Stimulated activated naive CD8-positive, alpha-beta T cell treated with anti-CD3 and anti-CD28 coated beads, Interleukin-15, amount 100 ng/mL, for 72 hours (primary cell): ENCODE data around the gene STAT5A.
"Not testable (repeated sequence)": the region's sequence is repeated elsewhere in the genome, so short reads cannot be mapped to it uniquely, and the experiment has no call there.

ENCODE experiments used
- ATAC-seq: fragments of 150-1000 bp; cut with Tn5 transposase; 2 replicates; pipeline ENCODE4 v1.10.0; 2021; ENCODE audit warnings: mild to moderate bottlenecking, moderate library complexity
- DNase-seq, 2 donors: peaks; one replicate each; pipeline ENCODE4 v3.0.0; 2021 to 2022
- H3K27ac Mint-ChIP-seq, 2 donors: one replicate each; pipeline ENCODE4 v1.8.0; 2022; ENCODE audit warnings: mild to moderate bottlenecking in 2 of 2, mixed read lengths in 2 of 2, moderate library complexity in 2 of 2
- H3K27me3 Mint-ChIP-seq: one replicate; pipeline ENCODE4 v1.8.0; 2022; ENCODE audit warnings: mixed read lengths
- H3K4me1 Mint-ChIP-seq: one replicate; pipeline ENCODE4 v1.8.0; 2022; ENCODE audit warnings: mild to moderate bottlenecking, mixed read lengths
- H3K4me3 Mint-ChIP-seq, 2 donors: one replicate each; pipeline ENCODE4 v1.8.0; 2022; ENCODE audit warnings: mild to moderate bottlenecking in 2 of 2, mixed read lengths in 2 of 2, moderate library complexity in 1 of 2
- H3K9me3 Mint-ChIP-seq, 2 donors: one replicate each; pipeline ENCODE4 v1.8.0; 2022; ENCODE audit warnings: mixed read lengths in 2 of 2

Gene STAT5A

GRCh38 chr17:42288803-42289610, 709 bp downstream of the STAT5A start:
- Mint-ChIP-seq H3K9me3 (no peaks in the 10 kb centered on the region), H3K4me3 (peak overlapping the region; percentile 89 to 93), H3K4me1 (peaks cover 83% of the 10 kb centered on the region)

GRCh38 chr17:42289611-42290181, 1.4 kb downstream of the STAT5A start:
- H3K27ac Mint-ChIP-seq, result peak overlapping the region; percentile 95 to 96
- peak in 1 of 2 donors; percentile 58 for DNase-seq
- peak; percentile 4 for ATAC-seq
- peaks cover 85% of the 10 kb centered on the region for H3K4me1 Mint-ChIP-seq
- H3K4me3 Mint-ChIP-seq, result peak overlapping the region; percentile 89 to 93
- no peaks in the 10 kb centered on the region for H3K27me3 Mint-ChIP-seq
- no peaks in the 10 kb centered on the region for H3K9me3 Mint-ChIP-seq

More at GRCh38 chr17:42288803-42289610, 709 bp downstream of the STAT5A start:
- peak overlapping the region; percentile 96 to 97 for H3K27ac Mint-ChIP-seq
- DNase-seq, result peak; percentile 65 to 67
- ATAC-seq, result peak; percentile 51
- no peaks in the 10 kb centered on the region for H3K27me3 Mint-ChIP-seq

GRCh38 chr17:42290577-42290976, 2.3 kb downstream of the STAT5A start:
- ATAC-seq (no peak), DNase-seq (no peak)
- Mint-ChIP-seq H3K27me3 (no peaks in the 10 kb centered on the region), H3K4me3 (peak overlapping the region; percentile 89 to 93), H3K4me1 (peaks cover 84% of the 10 kb centered on the region), H3K27ac (peak overlapping the region in 1 of 2 donors; percentile 80), H3K9me3 (no peaks in the 10 kb centered on the region)

- no peak for DNase-seq
- H3K27me3 Mint-ChIP-seq, result no peaks in the 10 kb centered on the region
- peaks cover 78% of the 10 kb centered on the region for H3K4me1 Mint-ChIP-seq
- H3K4me3 Mint-ChIP-seq, result peak overlapping the region in 1 of 2 donors; percentile 27
- peak overlapping the region in 1 of 2 donors; percentile 68 for H3K27ac Mint-ChIP-seq
- ATAC-seq, result no peak
- H3K9me3 Mint-ChIP-seq, result no peaks in the 10 kb centered on the region
Observed at GRCh38 chr17:42291129-42291528, 2.8 kb downstream of the STAT5A start.

- Mint-ChIP-seq H3K4me1 (peaks cover 50% of the 10 kb centered on the region), H3K27ac (peak overlapping the region in 1 of 2 donors; percentile 54), H3K27me3 (no peaks in the 10 kb centered on the region), H3K4me3 (no peak overlapping the region), H3K9me3 (no peaks in the 10 kb centered on the region)
- no peak for ATAC-seq
- DNase-seq, result no peak
Observed at GRCh38 chr17:42294469-42295398, 6.4 kb downstream of the STAT5A start.

GRCh38 chr17:42296012-42296411, 7.7 kb downstream of the STAT5A start:
- H3K9me3 Mint-ChIP-seq, result no peaks in the 10 kb centered on the region
- DNase-seq (no peak), ATAC-seq (no peak)
- no peaks in the 10 kb centered on the region for H3K27me3 Mint-ChIP-seq
- H3K4me3 Mint-ChIP-seq, result no peak overlapping the region
- H3K27ac Mint-ChIP-seq, result no peak overlapping the region
- peaks cover 40% of the 10 kb centered on the region for H3K4me1 Mint-ChIP-seq

GRCh38 chr17:42297775-42298174, 9.5 kb downstream of the STAT5A start:
- H3K27me3 Mint-ChIP-seq, ATAC-seq, DNase-seq, H3K27ac Mint-ChIP-seq, H3K9me3 Mint-ChIP-seq, H3K4me3 Mint-ChIP-seq: not testable (repeated sequence)
- H3K4me1 Mint-ChIP-seq, result peaks cover 30% of the 10 kb centered on the region

GRCh38 chr17:42299361-42299760, 11.1 kb downstream of the STAT5A start:
- ATAC-seq, H3K27ac Mint-ChIP-seq, H3K9me3 Mint-ChIP-seq, DNase-seq, H3K4me3 Mint-ChIP-seq, H3K27me3 Mint-ChIP-seq: not testable (repeated sequence)
- H3K4me1 Mint-ChIP-seq, result peaks cover 31% of the 10 kb centered on the region

GRCh38 chr17:42299913-42300312, 11.6 kb downstream of the STAT5A start:
- not testable (repeated sequence) for H3K27me3 Mint-ChIP-seq, H3K4me3 Mint-ChIP-seq, DNase-seq, ATAC-seq, H3K27ac Mint-ChIP-seq, H3K9me3 Mint-ChIP-seq
- H3K4me1 Mint-ChIP-seq, result peaks cover 31% of the 10 kb centered on the region

- Mint-ChIP-seq H3K27ac (no peak overlapping the region), H3K4me3 (no peak overlapping the region), H3K4me1 (peaks cover 31% of the 10 kb centered on the region), H3K27me3 (no peaks in the 10 kb centered on the region), H3K9me3 (no peaks in the 10 kb centered on the region)
- no peak for ATAC-seq
- no peak for DNase-seq
Observed at GRCh38 chr17:42301022-42301421, 12.7 kb downstream of the STAT5A start.

GRCh38 chr17:42303694-42304093, 15.4 kb downstream of the STAT5A start:
- Mint-ChIP-seq H3K4me1 (peaks cover 50% of the 10 kb centered on the region), H3K27me3 (no peaks in the 10 kb centered on the region), H3K4me3 (no peak overlapping the region), H3K27ac (no peak overlapping the region), H3K9me3 (no peaks in the 10 kb centered on the region)
- ATAC-seq, result no peak
- no peak for DNase-seq

- H3K4me3 Mint-ChIP-seq, result no peak overlapping the region
- no peaks in the 10 kb centered on the region for H3K27me3 Mint-ChIP-seq
- no peaks in the 10 kb centered on the region for H3K9me3 Mint-ChIP-seq
- H3K4me1 Mint-ChIP-seq, result peaks cover 57% of the 10 kb centered on the region
- no peak for DNase-seq
- no peak for ATAC-seq
- peak overlapping the region; percentile 81 to 91 for H3K27ac Mint-ChIP-seq
Observed at GRCh38 chr17:42304187-42305030, 16.1 kb downstream of the STAT5A start.

- H3K4me1 Mint-ChIP-seq, result peaks cover 63% of the 10 kb centered on the region
- not testable (repeated sequence) for H3K4me3 Mint-ChIP-seq, ATAC-seq, H3K27me3 Mint-ChIP-seq, H3K9me3 Mint-ChIP-seq, DNase-seq
- H3K27ac Mint-ChIP-seq, result peak overlapping the region in 1 of 2 donors; percentile 91
Observed at GRCh38 chr17:42305031-42305330, 16.7 kb downstream of the STAT5A start.

GRCh38 chr17:42305543-42306384, 17.5 kb downstream of the STAT5A start:
- Mint-ChIP-seq H3K9me3 (no peaks in the 10 kb centered on the region), H3K27me3 (no peaks in the 10 kb centered on the region), H3K4me1 (peaks cover 71% of the 10 kb centered on the region), H3K27ac (peak overlapping the region in 1 of 2 donors; percentile 68), H3K4me3 (no peak overlapping the region)
- DNase-seq (no peak), ATAC-seq (peak; percentile 15)
